OCI-LY7 (cell line): ENCODE results near the gene VPS13D.

Source experiments
- EZH2phosphoT487 ChIP-seq: fragments of 200-600 bp; sonication (generic); IDR thresholded peaks from 2 replicates; pipeline ENCODE4 v1.6.1; 2018; ENCODE audit warnings: low read depth, borderline replicate concordance, mild to moderate bottlenecking, mixed run types, antibody characterized with exemption, low read length, moderate library complexity, mixed read lengths
- TF ChIP-seq, protein P1 (sequence below): fragments of 200-600 bp; sonication (generic); conservative IDR thresholded peaks from 2 replicates; pipeline ENCODE4 v1.5.1; 2014; ENCODE audit warnings: mild to moderate bottlenecking, antibody characterized with exemption, low read length, moderate library complexity, mixed read lengths

DNA sequence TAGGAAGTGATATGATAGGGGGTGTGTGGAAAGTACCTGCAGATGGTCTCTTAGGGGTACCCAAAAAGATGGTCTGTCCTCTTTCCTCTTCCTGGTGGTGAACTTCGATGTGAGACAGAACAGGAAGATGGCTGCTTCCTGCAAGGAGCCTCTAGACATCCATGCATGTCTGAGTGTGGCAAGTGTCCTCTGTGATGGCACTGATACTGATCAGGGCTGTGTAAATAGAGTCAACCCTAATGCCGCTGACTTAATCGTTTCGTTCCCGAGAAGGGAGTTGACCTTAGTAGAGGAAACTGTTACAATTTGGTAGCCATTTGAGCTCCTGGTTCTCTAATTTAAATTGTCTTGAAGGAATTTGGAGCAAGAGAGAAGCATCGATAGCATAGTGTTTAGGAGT lies 168.6 kb downstream of the VPS13D start:
- TF ChIP-seq, protein P1, sequence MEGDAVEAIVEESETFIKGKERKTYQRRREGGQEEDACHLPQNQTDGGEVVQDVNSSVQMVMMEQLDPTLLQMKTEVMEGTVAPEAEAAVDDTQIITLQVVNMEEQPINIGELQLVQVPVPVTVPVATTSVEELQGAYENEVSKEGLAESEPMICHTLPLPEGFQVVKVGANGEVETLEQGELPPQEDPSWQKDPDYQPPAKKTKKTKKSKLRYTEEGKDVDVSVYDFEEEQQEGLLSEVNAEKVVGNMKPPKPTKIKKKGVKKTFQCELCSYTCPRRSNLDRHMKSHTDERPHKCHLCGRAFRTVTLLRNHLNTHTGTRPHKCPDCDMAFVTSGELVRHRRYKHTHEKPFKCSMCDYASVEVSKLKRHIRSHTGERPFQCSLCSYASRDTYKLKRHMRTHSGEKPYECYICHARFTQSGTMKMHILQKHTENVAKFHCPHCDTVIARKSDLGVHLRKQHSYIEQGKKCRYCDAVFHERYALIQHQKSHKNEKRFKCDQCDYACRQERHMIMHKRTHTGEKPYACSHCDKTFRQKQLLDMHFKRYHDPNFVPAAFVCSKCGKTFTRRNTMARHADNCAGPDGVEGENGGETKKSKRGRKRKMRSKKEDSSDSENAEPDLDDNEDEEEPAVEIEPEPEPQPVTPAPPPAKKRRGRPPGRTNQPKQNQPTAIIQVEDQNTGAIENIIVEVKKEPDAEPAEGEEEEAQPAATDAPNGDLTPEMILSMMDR: no peak
- no peak for TF ChIP-seq EZH2phosphoT487
